GM12874 (cell line): ENCODE measurements around the gene FCHO2.

ENCODE experiments used
- TF ChIP-seq, protein P1 (sequence below): IDR thresholded peaks from 2 replicates; pipeline ENCODE4 v1.5.1; 2011; ENCODE audit warnings: low read depth, mild to moderate bottlenecking, control low read depth, low read length, moderate library complexity; ENCODE audit not compliant: insufficient read depth

FCHO2 gene

DNA sequence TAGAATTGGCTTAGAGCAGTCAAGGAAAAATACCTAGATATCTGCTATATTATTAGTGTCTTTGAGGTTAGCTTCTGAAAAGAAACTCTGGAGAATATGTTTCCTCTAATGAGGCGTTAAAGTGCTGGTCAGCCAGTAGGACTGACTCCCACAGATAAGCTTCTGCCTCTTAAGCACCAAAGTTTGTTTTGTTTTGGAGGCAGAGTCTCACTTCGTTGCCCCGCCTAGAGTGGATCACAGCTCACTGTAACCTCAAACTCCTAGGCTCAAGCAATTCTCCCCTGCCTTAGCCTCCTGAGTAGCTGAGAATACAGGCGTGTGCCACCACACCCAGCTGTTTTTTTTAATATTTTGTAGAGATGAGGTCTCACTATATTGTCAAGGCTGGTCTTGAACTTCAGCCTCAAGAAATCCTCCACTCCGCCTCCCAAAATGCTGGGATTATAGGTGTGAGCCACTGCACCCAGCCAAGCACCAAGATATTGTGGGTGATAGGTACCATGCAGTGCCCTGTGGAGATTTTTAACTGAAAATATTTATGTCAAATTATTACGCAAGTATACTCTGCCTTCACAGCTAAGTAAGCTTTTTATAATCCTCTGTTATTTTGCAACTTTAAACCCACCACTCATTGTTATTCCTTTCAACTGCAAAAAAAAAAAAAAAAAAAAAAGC lies 139.9 kb downstream of the FCHO2 start:
- TF ChIP-seq, protein P1, sequence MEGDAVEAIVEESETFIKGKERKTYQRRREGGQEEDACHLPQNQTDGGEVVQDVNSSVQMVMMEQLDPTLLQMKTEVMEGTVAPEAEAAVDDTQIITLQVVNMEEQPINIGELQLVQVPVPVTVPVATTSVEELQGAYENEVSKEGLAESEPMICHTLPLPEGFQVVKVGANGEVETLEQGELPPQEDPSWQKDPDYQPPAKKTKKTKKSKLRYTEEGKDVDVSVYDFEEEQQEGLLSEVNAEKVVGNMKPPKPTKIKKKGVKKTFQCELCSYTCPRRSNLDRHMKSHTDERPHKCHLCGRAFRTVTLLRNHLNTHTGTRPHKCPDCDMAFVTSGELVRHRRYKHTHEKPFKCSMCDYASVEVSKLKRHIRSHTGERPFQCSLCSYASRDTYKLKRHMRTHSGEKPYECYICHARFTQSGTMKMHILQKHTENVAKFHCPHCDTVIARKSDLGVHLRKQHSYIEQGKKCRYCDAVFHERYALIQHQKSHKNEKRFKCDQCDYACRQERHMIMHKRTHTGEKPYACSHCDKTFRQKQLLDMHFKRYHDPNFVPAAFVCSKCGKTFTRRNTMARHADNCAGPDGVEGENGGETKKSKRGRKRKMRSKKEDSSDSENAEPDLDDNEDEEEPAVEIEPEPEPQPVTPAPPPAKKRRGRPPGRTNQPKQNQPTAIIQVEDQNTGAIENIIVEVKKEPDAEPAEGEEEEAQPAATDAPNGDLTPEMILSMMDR, result no peak

DNA sequence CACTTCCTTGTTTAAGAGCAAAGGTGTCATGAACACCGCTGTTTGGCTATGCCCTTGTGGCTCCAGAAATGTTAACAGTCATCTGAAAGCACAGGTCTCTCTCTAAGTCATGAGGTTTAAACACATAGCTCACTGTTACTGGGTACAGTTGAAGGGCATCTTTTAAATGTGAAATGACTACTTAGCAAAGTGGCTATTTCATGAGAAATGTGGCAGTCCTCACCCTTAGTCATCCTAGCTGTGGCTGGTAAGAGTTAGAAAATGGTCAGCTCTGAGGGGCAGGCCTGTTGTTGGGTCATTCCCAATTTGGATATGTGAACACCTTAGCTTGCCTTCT lies 140.4 kb downstream of the FCHO2 start:
- TF ChIP-seq, protein P1, result no peak

DNA sequence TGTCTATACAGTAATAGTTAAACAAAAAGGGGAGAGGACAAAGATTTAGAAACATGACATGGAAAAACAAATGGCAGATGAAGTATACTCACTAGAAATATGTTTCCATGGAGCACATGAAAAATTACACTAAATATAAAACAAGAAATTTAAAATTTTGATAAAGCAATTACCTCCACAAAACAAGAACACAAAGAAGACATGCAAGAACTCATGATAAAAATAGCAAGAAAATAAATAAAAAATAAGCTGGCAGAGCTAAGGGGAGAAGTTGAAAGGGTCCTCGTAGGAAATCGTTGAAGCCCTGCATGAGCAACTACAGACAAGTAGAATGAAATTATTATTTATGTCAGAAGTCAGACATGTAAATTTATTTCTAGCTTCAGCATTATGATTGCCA lies 141.9 kb downstream of the FCHO2 start:
- TF ChIP-seq, protein P1, result no peak

DNA sequence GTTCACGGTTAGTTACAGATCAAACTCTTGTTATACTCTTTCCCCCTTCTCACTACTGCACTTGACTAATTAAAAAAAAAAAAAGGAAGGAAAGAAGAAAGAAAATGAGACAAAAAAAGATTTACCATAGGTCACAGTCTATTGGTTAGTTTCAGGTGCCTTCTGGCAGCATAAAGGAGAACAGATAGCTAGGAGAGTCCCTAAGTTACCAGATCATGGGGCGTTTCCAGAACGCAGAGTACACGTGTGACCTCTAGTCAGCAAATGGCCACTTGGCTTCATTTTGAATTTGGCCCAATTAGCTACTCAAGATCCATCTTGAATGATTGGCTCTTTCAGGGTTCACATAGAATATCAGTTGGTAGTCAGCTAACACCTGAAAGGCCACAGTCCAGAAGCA lies 144.3 kb downstream of the FCHO2 start:
- TF ChIP-seq, protein P1, result no peak

DNA sequence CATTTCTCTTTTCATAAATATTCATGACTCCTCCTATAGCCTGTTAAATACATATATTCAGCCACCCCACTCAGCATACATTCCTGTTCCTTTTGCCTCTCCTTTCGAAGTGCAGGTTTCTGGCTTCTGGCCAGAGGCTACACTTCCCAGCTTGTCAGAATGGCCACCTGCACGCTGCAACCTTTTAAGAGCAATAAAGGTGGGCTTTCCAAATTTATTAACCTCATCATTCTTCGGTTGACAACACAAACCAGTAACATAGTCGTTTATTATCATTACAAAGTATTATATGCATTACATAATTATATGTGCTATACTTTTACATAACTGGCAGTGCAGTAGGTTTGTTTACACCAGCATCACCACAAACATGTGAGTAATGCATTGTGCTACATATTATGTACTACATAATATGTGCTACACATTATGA lies 148.0 kb downstream of the FCHO2 start:
- TF ChIP-seq, protein P1, result no peak

DNA sequence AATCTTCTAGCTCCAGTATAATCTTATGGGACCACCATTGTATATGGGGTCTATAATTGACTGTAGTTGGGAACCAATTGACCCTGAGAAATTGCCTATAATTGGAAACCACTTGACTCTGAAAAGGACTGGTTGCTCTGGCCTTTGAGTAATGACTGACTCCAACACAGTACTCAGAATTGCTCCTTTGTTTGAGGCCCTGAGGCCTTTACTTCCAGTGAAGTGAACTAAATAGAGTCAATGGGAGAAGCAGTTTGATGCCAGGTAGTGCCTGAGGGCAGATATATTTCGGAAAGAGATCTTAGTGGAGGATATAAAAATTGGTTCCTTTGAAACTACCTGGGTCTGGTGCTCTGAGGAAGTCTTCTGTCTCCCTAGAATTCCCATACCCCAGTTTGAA lies 148.5 kb downstream of the FCHO2 start:
- TF ChIP-seq, protein P1, result no peak

DNA sequence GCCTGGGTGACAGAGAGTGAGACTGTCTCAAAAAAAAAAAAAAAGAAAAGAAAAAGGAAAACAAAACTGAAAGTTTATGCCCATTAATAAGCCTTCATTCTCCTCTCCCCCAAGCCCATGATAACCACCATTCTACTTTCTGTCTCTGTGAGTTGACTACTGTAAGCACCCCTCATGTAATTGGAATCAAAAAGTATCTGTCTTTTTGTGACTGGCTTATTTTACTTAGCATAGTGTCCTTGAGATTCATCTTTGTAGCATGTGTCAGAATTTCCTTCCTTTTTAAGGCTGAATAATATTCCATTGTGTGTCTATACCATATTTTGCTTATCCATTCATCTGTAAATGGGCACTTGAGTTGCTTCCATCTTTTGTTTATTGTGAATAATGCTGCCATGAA lies 150.5 kb downstream of the FCHO2 start:
- TF ChIP-seq, protein P1, result no peak

DNA sequence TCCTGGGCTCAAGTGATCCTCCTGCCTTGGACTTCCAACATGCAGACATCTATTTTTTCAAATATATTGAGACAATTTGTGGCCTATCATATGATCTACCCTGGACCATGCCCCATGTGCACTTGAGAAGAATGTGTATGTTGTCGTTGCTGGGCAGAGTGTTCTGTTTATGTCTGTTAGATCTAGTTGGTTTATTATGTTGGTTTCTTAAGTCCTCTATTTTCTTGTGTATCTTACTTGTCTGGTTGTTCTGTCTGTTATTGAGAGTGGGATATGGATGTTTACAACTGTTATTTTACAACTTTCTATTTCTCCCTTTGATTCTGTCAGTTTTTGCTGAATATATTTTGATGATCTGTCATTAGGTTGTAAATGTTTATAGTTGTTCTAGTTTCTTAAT lies 154.3 kb downstream of the FCHO2 start:
- TF ChIP-seq, protein P1, result no peak
